ENCODE data around the gene CPNE7. TPM values are rescaled to one million over a fixed set of nuclear protein-coding genes. Genes with fewer than 3 reads are reported as not detected.

Gene CPNE7
- total and polyA plus RNA-seq, 2 of the 8 experiments (the other 6 are each of a cell fraction or from before 2014, with no cell fraction given), result 10.0 to 23.7 TPM

DNA sequence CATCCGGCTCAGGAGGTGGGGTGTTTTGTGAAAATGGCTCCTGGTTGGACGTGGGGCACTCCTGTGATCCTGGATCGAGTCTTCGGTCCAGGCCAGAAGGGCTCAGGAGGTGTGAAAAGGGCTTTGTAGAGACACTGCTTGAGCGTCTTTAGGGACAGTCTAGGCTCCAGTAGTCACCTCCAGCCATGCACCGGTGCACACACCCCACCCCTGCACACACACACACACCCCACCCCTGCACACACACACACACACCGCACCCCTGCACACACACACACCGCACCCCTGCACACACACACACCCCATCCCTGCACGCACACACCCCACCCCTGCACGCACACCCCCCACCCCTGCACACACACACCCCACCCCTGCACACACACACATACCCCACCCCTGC lies 62.9 kb downstream of the CPNE7 start:
- Histone ChIP-seq H3K4me1 (replicated peaks in 1 of 4; ENCODE audit: control insufficient read depth in 3 of 4, insufficient read depth in 4 of 4, low read length in 3 of 4) (no peaks in the 10 kb centered on the region), H3K4ac (replicated peaks; ENCODE audit: insufficient read length, low read depth, low read length) (no peak overlapping the region), H4K5ac (ENCODE audit: insufficient read length, low read depth, low read length) (no peak overlapping the region), H3K79me2 (ENCODE audit: control insufficient read depth in 1 of 2, insufficient read depth in 2 of 2, low read length in 2 of 2) (no peaks in the 10 kb centered on the region), H3K56ac (replicated peaks; ENCODE audit: insufficient read length, low read depth, low read length) (no peak overlapping the region), H3K18ac (ENCODE audit: extremely low read depth, low read length) (no peak overlapping the region), H2AK5ac (ENCODE audit: low read depth, low read length) (no peak overlapping the region), H3K14ac (ENCODE audit: insufficient read length) (no peak overlapping the region), H3K23me2 (ENCODE audit: low read depth, low read length) (peaks cover 1% of the 10 kb centered on the region; the same call in 1 of the 2 replicates), H3K4me3 (ENCODE audit: extremely low read depth in 1 of 4, insufficient read depth in 2 of 4, low read depth in 3 of 4, low read length in 4 of 4) (no peak overlapping the region), H3K23ac (ENCODE audit: insufficient read length) (no peak overlapping the region), H3K27ac (ENCODE audit: low read depth, low read length) (no peak overlapping the region), H2BK5ac (ENCODE audit: low read depth, low read length) (no peak overlapping the region), H3K79me1 (ENCODE audit: low read depth, low read length) (no peaks in the 10 kb centered on the region), H2BK20ac (ENCODE audit: low read length) (no peak overlapping the region), H4K20me1 (replicated peaks in 1 of 2; ENCODE audit: control insufficient read depth in 1 of 2, insufficient read depth in 2 of 2, low read length in 2 of 2) (peaks cover 0 to 2% of the 10 kb centered on the region in 2 experiments), H3K36me3 (ENCODE audit: control insufficient read depth in 2 of 4, insufficient read depth in 4 of 4, low read length in 3 of 4) (no peaks in the 10 kb centered on the region), H4K8ac (ENCODE audit: extremely low read depth, insufficient read depth, low read length) (no peak overlapping the region; the same call in 1 of the 2 replicates), H3K9me3 (ENCODE audit: insufficient read depth in 2 of 2, low read depth in 1 of 2, low read length in 1 of 2) (no peaks in the 10 kb centered on the region), H2BK12ac (ENCODE audit: low read depth, low read length) (no peak overlapping the region), H2BK15ac (ENCODE audit: low read length) (no peak overlapping the region), H3K9ac (replicated peaks in 1 of 4; ENCODE audit: extremely low read depth in 1 of 4, low read depth in 3 of 4, low read length in 3 of 4) (no peak overlapping the region), H3K27me3 (replicated peaks in 1 of 4; ENCODE audit: control insufficient read depth in 3 of 4, extremely low read depth in 1 of 4, insufficient read depth in 3 of 4, low read length in 3 of 4) (no peaks in the 10 kb centered on the region; a peak in 1 of 7 replicates), H4K91ac (replicated peaks; ENCODE audit: insufficient read length, low read length) (no peak overlapping the region), H3K4me2 (ENCODE audit: insufficient read depth in 1 of 2, low read depth in 2 of 2, low read length in 2 of 2) (no peak overlapping the region), H2BK120ac (replicated peaks; ENCODE audit: low read depth, low read length) (no peak overlapping the region), H2AFZ (ENCODE audit: low read length) (no peak overlapping the region)
- WGBS, 2 experiments (ENCODE audit: extremely low coverage in 1 of 2, insufficient coverage in 1 of 2, insufficient read length in 1 of 2, insufficient replicate concordance in 2 of 2, low coverage in 1 of 2, low lambda C conversion rate in 2 of 2, missing lambda C conversion rate in 1 of 2), result 86% methylated on average over 5 of the region's 10 CpGs; no CpG with 5 or more reads in 1 of the 2 experiments
- ChIA-PET CTCF (ENCODE audit: partially characterized antibody) (interaction anchor here (2.1 to 2.4 kb wide), 2 partner anchors 8 to 24 kb away, joined by 6 to 10 read pairs; no protein-coding TSS in a partner anchor), POLR2A (ENCODE audit: partially characterized antibody) (no interaction called here)
- FAIRE-seq (no peak), DNase-seq (ENCODE audit: low read depth in 1 of 2, low spot score in 2 of 2) (no peak)
- TF ChIP-seq EZH2 (IDR thresholded peaks at IDR 0.05; ENCODE audit: low read depth, low read length, severe bottlenecking) (no peak), HDAC6 (IDR thresholded peaks at IDR 0.05; ENCODE audit: low read depth, low read length) (no peak), YY1 (IDR thresholded peaks at IDR 0.05; ENCODE audit: low read depth, low read length) (no peak), SIRT6 (IDR thresholded peaks at IDR 0.05; ENCODE audit: low read length) (no peak), PHF8 (conservative IDR thresholded peaks at IDR 0.05; ENCODE audit: low read depth, low read length) (no peak), TEAD4 (IDR thresholded peaks at IDR 0.05; ENCODE audit: low read depth, low read length) (no peak), KDM4A (IDR thresholded peaks at IDR 0.05; ENCODE audit: low read depth, low read length, severe bottlenecking) (no peak), CREB1 (IDR thresholded peaks at IDR 0.05) (no peak), POLR2A (IDR thresholded peaks at IDR 0.05; ENCODE audit: control extremely low read depth in 1 of 2, low read depth in 2 of 2, low read length in 2 of 2) (no peak), BRCA1 (IDR thresholded peaks at IDR 0.05; ENCODE audit: low read depth, low read length) (no peak), CBX5 (IDR thresholded peaks at IDR 0.05; ENCODE audit: low read depth, low read length) (no peak), RFX5 (IDR thresholded peaks at IDR 0.05; ENCODE audit: borderline replicate concordance, low read depth, low read length) (no peak), EGR1 (IDR thresholded peaks at IDR 0.05; ENCODE audit: borderline replicate concordance, low read depth, low read length) (no peak), SAP30 (IDR thresholded peaks at IDR 0.05; ENCODE audit: insufficient read depth, insufficient replicate concordance, low read length) (no peak), BCL11A (IDR thresholded peaks at IDR 0.05; ENCODE audit: low read depth in 2 of 2, low read length in 2 of 2) (no peak)
- TF ChIP-seq, protein P1, sequence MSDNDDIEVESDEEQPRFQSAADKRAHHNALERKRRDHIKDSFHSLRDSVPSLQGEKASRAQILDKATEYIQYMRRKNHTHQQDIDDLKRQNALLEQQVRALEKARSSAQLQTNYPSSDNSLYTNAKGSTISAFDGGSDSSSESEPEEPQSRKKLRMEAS (IDR thresholded peaks at IDR 0.05), result no peak

All from H1 (cell line).